Panc1 (cell line): ENCODE data around the gene ACTR3C. TPM values are rescaled to one million over a fixed set of nuclear protein-coding genes. Genes with fewer than 3 reads are reported as not detected.

Experiments used
- ATAC-seq: fragments of 200-7000 bp; cut with Tn5 transposase; 2 replicates; pipeline ENCODE4 v1.9.1; 2020; ENCODE audit warnings: mild to moderate bottlenecking, moderate library complexity
- BruUV-seq: library from RNA; stranded (reverse); fragments of 400-500 nt; replicated peaks from 2 replicates; lab custom pipeline; 2021; lab: Mats Ljungman, UMichigan
- CTCF ChIA-PET: fragments of 300-600 bp; sonication (Branson Sonifier 250); formaldehyde crosslinking; loops from one replicate; lab custom pipeline; 2022; ENCODE audit warnings: antibody characterized with exemption; lab: Charles Lee
- POLR2A ChIA-PET: fragments of 300-600 bp; sonication (Branson Sonifier 250); formaldehyde crosslinking; loops from one replicate; lab custom pipeline; 2022; ENCODE audit warnings: antibody characterized with exemption; lab: Charles Lee
- DNase-seq: peaks from one replicate; pipeline ENCODE4 v3.0.0-alpha.2; 2010; ENCODE audit warnings: low read depth, low spot score
- H3K27ac ChIP-seq: 2 replicates; pipeline ENCODE4 v1.5.1; 2011; ENCODE audit warnings: mild to moderate bottlenecking, low read length, inconsistent platforms
- H3K27me3 ChIP-seq: fragments of 200-500 bp; sonication (Bioruptor generic); 2 replicates; pipeline ENCODE4 v1.6.0; 2014; ENCODE audit warnings: low read length, inconsistent platforms; ENCODE audit not compliant: control insufficient read depth, insufficient read depth
- H3K36me3 ChIP-seq: fragments of 200-500 bp; sonication (Bioruptor generic); 2 replicates; pipeline ENCODE4 v1.5.1; 2014; ENCODE audit warnings: inconsistent platforms, mild to moderate bottlenecking, low read length, moderate library complexity; ENCODE audit not compliant: control insufficient read depth, insufficient read depth
- H3K4me1 ChIP-seq: 2 replicates; pipeline ENCODE4 v1.5.1; 2011; ENCODE audit warnings: inconsistent platforms, mild to moderate bottlenecking, low read length, moderate library complexity; ENCODE audit not compliant: control insufficient read depth, insufficient read depth
- H3K4me3 ChIP-seq, 2 experiments: 2 replicates each; pipeline ENCODE4 v1.5.1; 2011 to 2012; ENCODE audit warnings: low read depth in 2 of 2, low read length in 2 of 2, mild to moderate bottlenecking in 2 of 2, inconsistent platforms in 1 of 2, moderate library complexity in 1 of 2
- H3K9me3 ChIP-seq: fragments of 200-500 bp; sonication (Bioruptor generic); 2 replicates; pipeline ENCODE4 v1.5.1; 2014; ENCODE audit warnings: low read depth, mild to moderate bottlenecking, inconsistent platforms, low read length, moderate library complexity; ENCODE audit not compliant: control insufficient read depth, insufficient read depth
- CTCF ChIP-seq: fragments of 450-650 bp; IDR thresholded peaks from 2 replicates; pipeline ENCODE4 v1.5.1; 2017; ENCODE audit warnings: mild to moderate bottlenecking
- POLR2AphosphoS5 ChIP-seq: IDR thresholded peaks from 2 replicates; pipeline ENCODE4 v1.6.1; 2012; ENCODE audit warnings: mild to moderate bottlenecking, low read depth, low read length, moderate library complexity
- REST ChIP-seq, 2 experiments: IDR thresholded peaks; 2 replicates each; pipeline ENCODE4 v1.6.1; 2011 to 2012; ENCODE audit warnings: low read depth in 2 of 2, control low read depth in 1 of 2, low read length in 1 of 2, mild to moderate bottlenecking in 1 of 2, moderate library complexity in 1 of 2; ENCODE audit not compliant: insufficient read depth in 1 of 2
- SIN3A ChIP-seq: IDR thresholded peaks from 2 replicates; pipeline ENCODE4 v1.6.1; 2012; ENCODE audit warnings: low read depth, mild to moderate bottlenecking, low read length, moderate library complexity, borderline replicate concordance; ENCODE audit not compliant: insufficient read depth
- TCF7L2 ChIP-seq: IDR thresholded peaks from 2 replicates; pipeline ENCODE4 v1.6.1; 2011; ENCODE audit warnings: mild to moderate bottlenecking, low read depth, low read length, inconsistent platforms
- in situ Hi-C: cut with HindIII; loops from 2 replicates; pipeline ENCODE4 v1.10.0; 2016; ENCODE audit warnings: low sequenced_read_pairs, low pct_unique_long_range_greater_than_20kb
- intact Hi-C: fragments of 100-400 bp; cut with micrococcal nuclease; formaldehyde crosslinking; loops from one replicate; pipeline ENCODE4 v1.10.0; 2022; ENCODE audit not compliant: unreplicated experiment
- total RNA-seq: library from RNA; stranded (reverse); gene quantifications from one replicate; pipeline ENCODE4 v1.2.1, GENCODE V29; 2021; ENCODE audit not compliant: unreplicated experiment

ACTR3C gene
- total RNA-seq, 1 experiment from 2014 or later = 6.5 TPM

GRCh38 chr7:150371996-150372270 lies 48.6 kb upstream of the ACTR3C start:
- intact Hi-C loops (no loop called here), in situ Hi-C loops (no loop called here)
- H3K36me3 ChIP-seq = peaks cover 9% of the 10 kb centered on the region
- POLR2A ChIA-PET = no interaction called here
- ATAC-seq (no peak), DNase-seq (no peak)
- BruUV-seq = no TSS peak
- H3K4me3 ChIP-seq = no peak overlapping the region
- H3K27me3 ChIP-seq = no peaks in the 10 kb centered on the region
- CTCF ChIA-PET = no interaction called here
- peaks cover 52% of the 10 kb centered on the region for H3K4me1 ChIP-seq
- no peaks in the 10 kb centered on the region for H3K9me3 ChIP-seq
- TF ChIP-seq REST (IDR thresholded peaks at IDR 0.05; ENCODE audit: insufficient read depth in 1 of 2, low read depth in 2 of 2, low read length in 1 of 2) (no peak), SIN3A (no peak), CTCF (no peak), TCF7L2 (no peak), POLR2AphosphoS5 (no peak; the same call in 1 of the 2 replicates)
- H3K27ac ChIP-seq = no peak overlapping the region

- intact Hi-C loops = no loop called here
- CTCF ChIA-PET = no interaction called here
- H3K4me3 ChIP-seq = no peak overlapping the region
- no peaks in the 10 kb centered on the region for H3K9me3 ChIP-seq
- POLR2A ChIA-PET = no interaction called here
- no peak for TF ChIP-seq REST (IDR thresholded peaks at IDR 0.05; ENCODE audit: insufficient read depth in 1 of 2, low read depth in 2 of 2, low read length in 1 of 2)
- no peak for TF ChIP-seq SIN3A
- no peak for TF ChIP-seq CTCF
- DNase-seq = no peak
- BruUV-seq = no TSS peak
- peaks cover 9% of the 10 kb centered on the region for H3K36me3 ChIP-seq
- H3K27ac ChIP-seq = peak overlapping the region; percentile 99
- no peak for ATAC-seq
- no peaks in the 10 kb centered on the region for H3K27me3 ChIP-seq
- peaks cover 49% of the 10 kb centered on the region for H3K4me1 ChIP-seq
- in situ Hi-C loops = no loop called here
Measured at GRCh38 chr7:150371131-150371995, 48.0 kb upstream of the ACTR3C start.
